OCI-LY3 (cell line): ENCODE measurements around the gene ALG2.

Experiments used
- H2AFZ ChIP-seq: fragments of 200-600, 300-600 bp; shearing (Covaris generic); 2 replicates; pipeline ENCODE4 v1.6.0; 2014; ENCODE audit warnings: antibody characterized with exemption, low read depth, low read length
- H3K27ac ChIP-seq: fragments of 200-600, 300-600 bp; sonication (generic); 2 replicates; pipeline ENCODE4 v1.5.1; 2014; ENCODE audit warnings: mild to moderate bottlenecking, low read length, moderate library complexity, mixed read lengths
- H3K27me3 ChIP-seq: fragments of 200-600, 300-600 bp; sonication (generic); 2 replicates; pipeline ENCODE4 v1.6.1; 2014; ENCODE audit warnings: low read depth, low read length, mixed read lengths
- H3K36me3 ChIP-seq: fragments of 200-600, 300-600 bp; sonication (generic); replicated peaks from 2 replicates; pipeline ENCODE3; 2014; ENCODE audit warnings: low read depth, low read length, mixed read lengths
- H3K4me1 ChIP-seq: fragments of 300-600, 200-600 bp; sonication (generic); 2 replicates; pipeline ENCODE4 v1.6.1; 2014; ENCODE audit warnings: low read length, mixed read lengths
- H3K4me2 ChIP-seq: fragments of 200-600, 300-600 bp; sonication (generic); 2 replicates; pipeline ENCODE4 v1.6.1; 2014; ENCODE audit warnings: low read length, mixed read lengths
- H3K4me3 ChIP-seq: fragments of 300-600, 200-600 bp; sonication (generic); 2 replicates; pipeline ENCODE4 v1.5.1; 2014; ENCODE audit warnings: antibody characterized with exemption, mild to moderate bottlenecking, low read length, moderate library complexity
- H3K79me2 ChIP-seq: fragments of 300-600, 200-600 bp; shearing (Covaris generic); 2 replicates; pipeline ENCODE4 v1.6.1; 2014; ENCODE audit warnings: mild to moderate bottlenecking, low read length, mixed read lengths
- H3K9ac ChIP-seq: fragments of 300-600, 200-600 bp; shearing (Covaris generic); 2 replicates; pipeline ENCODE4 v1.6.0; 2014; ENCODE audit warnings: mild to moderate bottlenecking, low read length, moderate library complexity
- H3K9me3 ChIP-seq: fragments of 200-600, 300-600 bp; shearing (Covaris generic); 2 replicates; pipeline ENCODE4 v1.6.1; 2014; ENCODE audit warnings: low read length, mixed read lengths; ENCODE audit not compliant: insufficient read depth
- H4K20me1 ChIP-seq: fragments of 200-600, 300-600 bp; sonication (generic); 2 replicates; pipeline ENCODE4 v1.6.1; 2016; ENCODE audit warnings: low read length, mixed read lengths; ENCODE audit not compliant: insufficient read depth
- EZH2phosphoT487 ChIP-seq: fragments of 200-600 bp; shearing (Covaris generic); IDR thresholded peaks from 2 replicates; pipeline ENCODE4 v1.6.1; 2018; ENCODE audit warnings: antibody characterized with exemption, mixed run types, low read depth
- TF ChIP-seq, protein P1 (sequence below): fragments of 200-600, 300-600 bp; sonication (generic); IDR thresholded peaks from 2 replicates; pipeline ENCODE4 v1.5.1; 2014; ENCODE audit warnings: antibody characterized with exemption, low read length, low read depth

The ALG2 gene

DNA sequence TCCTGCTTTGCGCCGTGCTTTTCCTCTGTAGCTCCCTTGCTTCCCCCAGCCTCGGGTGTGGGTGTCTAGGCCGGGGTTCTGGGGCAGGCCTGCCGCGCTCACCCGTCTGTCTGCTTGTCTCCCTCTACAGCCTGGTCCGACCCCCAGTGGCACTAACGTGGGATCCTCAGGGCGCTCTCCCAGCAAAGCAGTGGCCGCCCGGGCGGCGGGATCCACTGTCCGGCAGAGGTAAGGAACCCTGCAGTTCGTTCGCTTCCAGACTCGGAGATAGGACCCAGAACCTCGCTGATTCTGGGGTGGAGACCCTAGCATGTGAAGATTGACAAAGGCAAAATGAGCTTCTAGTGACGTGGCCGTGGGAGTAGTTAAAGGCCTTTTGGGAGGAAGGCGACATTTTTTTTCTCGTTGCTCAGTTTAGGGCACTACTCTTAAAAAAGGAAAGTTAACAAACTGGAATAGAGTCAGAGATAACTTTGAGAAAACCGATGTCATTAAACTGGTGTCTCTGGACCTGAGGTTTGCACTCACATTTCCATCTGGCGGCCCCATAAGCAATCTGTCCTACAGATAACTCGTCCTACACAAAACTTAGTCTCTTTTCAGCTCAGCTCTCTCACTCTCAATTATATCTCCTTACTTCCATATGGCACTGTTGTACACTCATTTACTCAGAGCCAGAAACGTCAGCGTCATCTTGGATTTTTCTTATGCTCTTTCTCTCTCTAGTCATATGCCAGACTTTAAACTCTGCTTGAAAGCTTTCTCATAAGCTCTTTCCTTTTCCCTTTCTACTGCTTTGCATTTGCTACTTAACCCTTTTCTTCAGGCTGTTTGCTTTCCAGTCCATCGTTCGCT lies 901 bp upstream of the ALG2 start:
- H3K79me2 ChIP-seq = peaks cover 100% of the 10 kb centered on the region
- H3K4me3 ChIP-seq = peak overlapping the region; percentile 92
- H3K9ac ChIP-seq = peak overlapping the region; percentile 92
- peak overlapping the region; percentile 99 for H3K4me2 ChIP-seq
- peaks cover 44% of the 10 kb centered on the region for H3K4me1 ChIP-seq
- H3K27ac ChIP-seq = peak overlapping the region; percentile 89
- TF ChIP-seq, protein P1, sequence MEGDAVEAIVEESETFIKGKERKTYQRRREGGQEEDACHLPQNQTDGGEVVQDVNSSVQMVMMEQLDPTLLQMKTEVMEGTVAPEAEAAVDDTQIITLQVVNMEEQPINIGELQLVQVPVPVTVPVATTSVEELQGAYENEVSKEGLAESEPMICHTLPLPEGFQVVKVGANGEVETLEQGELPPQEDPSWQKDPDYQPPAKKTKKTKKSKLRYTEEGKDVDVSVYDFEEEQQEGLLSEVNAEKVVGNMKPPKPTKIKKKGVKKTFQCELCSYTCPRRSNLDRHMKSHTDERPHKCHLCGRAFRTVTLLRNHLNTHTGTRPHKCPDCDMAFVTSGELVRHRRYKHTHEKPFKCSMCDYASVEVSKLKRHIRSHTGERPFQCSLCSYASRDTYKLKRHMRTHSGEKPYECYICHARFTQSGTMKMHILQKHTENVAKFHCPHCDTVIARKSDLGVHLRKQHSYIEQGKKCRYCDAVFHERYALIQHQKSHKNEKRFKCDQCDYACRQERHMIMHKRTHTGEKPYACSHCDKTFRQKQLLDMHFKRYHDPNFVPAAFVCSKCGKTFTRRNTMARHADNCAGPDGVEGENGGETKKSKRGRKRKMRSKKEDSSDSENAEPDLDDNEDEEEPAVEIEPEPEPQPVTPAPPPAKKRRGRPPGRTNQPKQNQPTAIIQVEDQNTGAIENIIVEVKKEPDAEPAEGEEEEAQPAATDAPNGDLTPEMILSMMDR = 0 out of 2 replicates have a peak, but pooled peaks have one; percentile 3
- TF ChIP-seq EZH2phosphoT487 = no peak
- H3K9me3 ChIP-seq = no peaks in the 10 kb centered on the region
- peaks cover 55% of the 10 kb centered on the region for H4K20me1 ChIP-seq
- no peaks in the 10 kb centered on the region for H3K27me3 ChIP-seq
- peaks cover 67% of the 10 kb centered on the region for H3K36me3 ChIP-seq
- no peak overlapping the region for H2AFZ ChIP-seq

DNA sequence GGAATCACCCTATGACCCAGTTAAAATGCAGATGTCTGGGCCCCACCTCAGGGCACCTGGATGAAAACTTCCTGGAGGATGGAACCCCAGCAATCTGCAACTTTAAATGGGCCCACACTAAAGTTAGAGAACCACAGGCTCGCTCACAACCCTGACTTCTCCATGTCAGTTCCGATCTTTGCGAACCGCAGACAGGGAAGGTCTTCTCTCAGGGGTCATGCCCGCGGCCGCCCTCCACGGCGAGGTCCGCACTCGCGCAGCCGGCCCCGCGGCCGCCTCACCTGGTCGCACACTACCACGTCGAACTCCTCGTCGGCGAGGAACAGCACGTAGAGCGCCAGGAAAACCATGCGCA lies 499 bp downstream of the ALG2 start:
- H3K36me3 ChIP-seq = peaks cover 70% of the 10 kb centered on the region
- H3K79me2 ChIP-seq = peaks cover 100% of the 10 kb centered on the region
- peak overlapping the region; percentile 92 for H3K9ac ChIP-seq
- H3K4me3 ChIP-seq = peak overlapping the region; percentile 92
- no peaks in the 10 kb centered on the region for H3K9me3 ChIP-seq
- peak overlapping the region; percentile 89 for H3K27ac ChIP-seq
- peaks cover 60% of the 10 kb centered on the region for H4K20me1 ChIP-seq
- H3K4me2 ChIP-seq = peak overlapping the region; percentile 99
- no peak overlapping the region for H2AFZ ChIP-seq
- TF ChIP-seq EZH2phosphoT487 = no peak
- TF ChIP-seq, protein P1 = no peak
- peaks cover 35% of the 10 kb centered on the region for H3K4me1 ChIP-seq
- no peaks in the 10 kb centered on the region for H3K27me3 ChIP-seq

DNA sequence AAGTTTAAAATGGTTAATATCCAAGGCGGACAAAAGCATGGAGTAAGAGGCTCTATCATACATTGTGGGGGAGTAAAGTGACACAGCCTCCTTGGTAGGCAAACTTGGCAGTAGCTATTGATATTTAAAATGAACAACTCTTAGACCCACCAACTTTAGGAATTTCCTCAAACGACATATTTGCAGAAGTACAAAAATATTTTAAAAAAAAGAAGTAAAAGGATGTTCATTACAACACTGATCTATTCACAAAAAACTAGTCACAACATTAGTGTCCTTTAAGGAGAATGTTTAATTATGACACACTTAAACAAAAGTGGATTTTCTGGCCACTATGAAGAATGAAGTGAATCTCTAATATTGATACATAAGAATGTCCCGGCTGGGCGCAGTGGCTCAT lies 1.7 kb downstream of the ALG2 start:
- Histone ChIP-seq H4K20me1 (peaks cover 66% of the 10 kb centered on the region), H3K27me3 (no peaks in the 10 kb centered on the region), H3K9me3 (no peaks in the 10 kb centered on the region), H3K4me1 (peaks cover 23% of the 10 kb centered on the region), H2AFZ (no peak overlapping the region), H3K4me2 (peak overlapping the region; percentile 99), H3K4me3 (peak overlapping the region; percentile 92), H3K79me2 (peaks cover 100% of the 10 kb centered on the region), H3K36me3 (peaks cover 70% of the 10 kb centered on the region), H3K27ac (no peak overlapping the region), H3K9ac (peak overlapping the region; percentile 92)
- no peak for TF ChIP-seq EZH2phosphoT487
- TF ChIP-seq, protein P1 = no peak

DNA sequence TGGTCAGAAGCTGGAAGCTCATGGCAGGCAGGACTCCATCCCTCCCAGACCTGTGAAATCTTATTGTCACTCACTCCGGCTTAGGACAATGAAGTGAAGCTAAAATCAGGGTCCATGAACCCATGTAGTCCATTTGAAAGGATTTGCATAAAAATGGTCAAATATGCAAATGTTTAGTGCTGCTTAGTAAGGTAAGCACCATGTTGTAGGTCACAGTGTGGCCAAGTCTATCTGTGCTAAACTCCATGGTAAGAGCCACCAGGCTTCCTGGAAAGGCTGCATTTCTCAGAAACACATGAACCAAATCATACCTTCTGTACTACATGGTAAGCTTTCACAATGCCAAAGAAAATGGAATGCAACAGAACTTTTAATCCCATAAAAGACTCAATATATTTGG lies 5.7 kb downstream of the ALG2 start:
- Histone ChIP-seq H3K4me3 (no peak overlapping the region), H3K4me1 (peaks cover 17% of the 10 kb centered on the region), H3K79me2 (peaks cover 74% of the 10 kb centered on the region), H3K27ac (no peak overlapping the region), H4K20me1 (peaks cover 66% of the 10 kb centered on the region), H3K9ac (no peak overlapping the region), H2AFZ (no peak overlapping the region), H3K36me3 (peaks cover 83% of the 10 kb centered on the region), H3K27me3 (no peaks in the 10 kb centered on the region), H3K9me3 (peaks cover 4% of the 10 kb centered on the region; the same call in 1 of the 2 replicates), H3K4me2 (no peak overlapping the region)
- TF ChIP-seq, protein P1 = no peak
- TF ChIP-seq EZH2phosphoT487 = no peak
